A204.1 (cell line): ENCODE measurements around the gene EGFR.

Experiments used
- FAIRE-seq: peaks from 2 replicates; lab custom pipeline; 2012; peaks lifted over from hg19 to GRCh38; lab: Jason Lieb, UNC

Gene EGFR

GRCh38 chr7:55172881-55173609, 154.2 kb downstream of the EGFR start:
- no peak for FAIRE-seq

DNA sequence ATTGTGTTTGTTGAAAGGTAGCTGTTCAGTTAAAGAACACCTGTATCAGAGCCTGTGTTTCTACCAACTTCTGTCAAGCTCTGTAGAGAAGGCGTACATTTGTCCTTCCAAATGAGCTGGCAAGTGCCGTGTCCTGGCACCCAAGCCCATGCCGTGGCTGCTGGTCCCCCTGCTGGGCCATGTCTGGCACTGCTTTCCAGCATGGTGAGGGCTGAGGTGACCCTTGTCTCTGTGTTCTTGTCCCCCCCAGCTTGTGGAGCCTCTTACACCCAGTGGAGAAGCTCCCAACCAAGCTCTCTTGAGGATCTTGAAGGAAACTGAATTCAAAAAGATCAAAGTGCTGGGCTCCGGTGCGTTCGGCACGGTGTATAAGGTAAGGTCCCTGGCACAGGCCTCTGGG, 154.9 kb downstream of the EGFR start:
- FAIRE-seq = no peak

GRCh38 chr7:55174456-55174855, 155.6 kb downstream of the EGFR start:
- no peak for FAIRE-seq

DNA sequence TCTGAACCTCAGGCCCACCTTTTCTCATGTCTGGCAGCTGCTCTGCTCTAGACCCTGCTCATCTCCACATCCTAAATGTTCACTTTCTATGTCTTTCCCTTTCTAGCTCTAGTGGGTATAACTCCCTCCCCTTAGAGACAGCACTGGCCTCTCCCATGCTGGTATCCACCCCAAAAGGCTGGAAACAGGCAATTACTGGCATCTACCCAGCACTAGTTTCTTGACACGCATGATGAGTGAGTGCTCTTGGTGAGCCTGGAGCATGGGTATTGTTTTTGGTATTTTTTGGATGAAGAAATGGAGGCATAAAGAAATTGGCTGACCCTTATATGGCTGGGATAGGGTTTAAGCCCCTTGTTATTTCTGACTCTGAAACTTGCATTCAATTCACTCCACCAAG, 156.0 kb downstream of the EGFR start:
- no peak for FAIRE-seq

DNA sequence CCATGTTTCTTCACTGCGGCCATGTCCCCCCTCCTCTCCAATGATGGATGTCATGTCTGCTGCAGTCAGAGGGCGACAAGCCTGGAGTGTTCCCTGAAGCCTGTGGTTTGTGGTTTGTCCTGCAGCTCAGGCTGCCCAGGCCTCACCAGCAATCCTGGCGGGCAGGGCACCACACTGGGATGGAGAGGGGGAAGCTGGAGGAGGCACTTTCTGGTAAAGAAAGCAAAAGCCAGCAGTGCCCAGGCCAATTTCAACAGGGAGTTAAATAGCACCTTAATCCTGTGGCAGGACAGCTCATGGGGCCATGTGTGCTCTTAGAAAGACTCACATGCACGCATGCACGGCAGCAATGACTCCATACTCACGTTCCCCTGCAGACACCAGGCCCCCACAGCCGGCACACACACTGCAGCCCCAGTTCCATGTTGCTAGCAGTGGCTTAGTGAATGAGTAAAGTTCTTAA, 158.3 kb downstream of the EGFR start:
- no peak for FAIRE-seq

DNA sequence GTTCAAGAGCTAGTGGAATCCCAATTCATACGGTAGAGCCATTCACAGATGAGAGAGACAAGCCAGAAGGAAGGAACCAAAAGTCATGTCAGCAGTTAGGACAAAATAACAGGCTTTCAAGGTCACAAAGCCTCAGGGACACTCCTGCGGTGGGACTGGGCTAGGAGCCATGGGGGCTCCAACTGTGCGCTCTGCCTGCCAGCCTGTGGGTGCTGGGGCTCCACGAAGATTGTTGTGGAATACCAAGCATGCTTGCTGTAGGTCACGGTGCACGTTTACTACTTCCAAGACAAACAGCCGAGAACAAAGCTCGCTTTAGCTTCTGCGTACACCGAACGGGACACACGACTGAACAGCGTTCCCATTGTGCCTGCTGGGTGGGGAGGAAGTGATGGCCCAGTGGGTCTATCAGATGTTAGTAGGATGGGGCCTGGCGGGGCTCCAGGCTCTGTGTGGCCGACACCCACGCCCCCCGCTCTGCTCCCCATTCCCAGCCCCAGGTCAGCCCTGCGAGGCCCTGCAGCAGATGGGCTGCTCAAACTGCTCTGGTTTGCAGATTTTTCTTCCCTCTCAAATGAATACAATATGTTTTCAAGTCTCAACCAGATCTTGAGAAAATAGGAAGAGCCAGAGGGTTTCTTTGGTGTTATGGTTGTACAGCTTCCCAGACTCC, 158.9 kb downstream of the EGFR start:
- FAIRE-seq = no peak

DNA sequence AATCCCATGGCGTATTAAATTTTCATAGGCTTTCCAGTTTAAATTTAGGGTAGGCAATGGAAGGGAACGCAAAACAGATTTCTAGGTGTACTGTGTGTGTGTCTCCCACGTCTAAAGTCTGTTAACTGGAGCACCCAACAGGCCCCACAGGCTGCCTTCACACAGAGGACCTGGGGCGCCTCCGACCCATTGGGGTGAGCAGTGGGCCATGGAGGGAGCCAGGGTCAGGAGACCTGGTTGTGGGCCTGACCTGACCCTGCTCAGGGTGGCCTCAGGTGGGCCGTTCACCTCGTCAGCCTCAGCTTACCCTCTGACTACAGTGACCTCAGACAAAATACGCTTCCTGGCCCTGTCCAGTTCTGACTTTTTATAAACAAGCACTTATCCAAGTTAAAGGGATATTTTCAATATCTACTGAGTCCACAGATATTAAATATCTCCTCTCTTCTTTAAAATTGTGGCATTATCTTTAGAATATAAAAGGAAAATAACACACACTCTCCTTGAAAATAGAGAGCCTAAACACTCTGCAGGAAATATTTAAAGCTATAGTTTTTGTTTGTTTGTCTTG, 159.6 kb downstream of the EGFR start:
- no peak for FAIRE-seq

- no peak for FAIRE-seq
These were observed 160.3 kb downstream of the EGFR start for GRCh38 chr7:55178863-55179773.

GRCh38 chr7:55179931-55180682, 161.3 kb downstream of the EGFR start:
- FAIRE-seq = no peak

GRCh38 chr7:55180963-55181542, 162.2 kb downstream of the EGFR start:
- no peak for FAIRE-seq

- FAIRE-seq = no peak
These were observed 162.9 kb downstream of the EGFR start for GRCh38 chr7:55181762-55182161.

GRCh38 chr7:55183897-55184296, 165.1 kb downstream of the EGFR start:
- FAIRE-seq = no peak

GRCh38 chr7:55185321-55185802, 166.5 kb downstream of the EGFR start:
- FAIRE-seq = no peak

GRCh38 chr7:55185941-55186609, 167.3 kb downstream of the EGFR start:
- FAIRE-seq = no peak

DNA sequence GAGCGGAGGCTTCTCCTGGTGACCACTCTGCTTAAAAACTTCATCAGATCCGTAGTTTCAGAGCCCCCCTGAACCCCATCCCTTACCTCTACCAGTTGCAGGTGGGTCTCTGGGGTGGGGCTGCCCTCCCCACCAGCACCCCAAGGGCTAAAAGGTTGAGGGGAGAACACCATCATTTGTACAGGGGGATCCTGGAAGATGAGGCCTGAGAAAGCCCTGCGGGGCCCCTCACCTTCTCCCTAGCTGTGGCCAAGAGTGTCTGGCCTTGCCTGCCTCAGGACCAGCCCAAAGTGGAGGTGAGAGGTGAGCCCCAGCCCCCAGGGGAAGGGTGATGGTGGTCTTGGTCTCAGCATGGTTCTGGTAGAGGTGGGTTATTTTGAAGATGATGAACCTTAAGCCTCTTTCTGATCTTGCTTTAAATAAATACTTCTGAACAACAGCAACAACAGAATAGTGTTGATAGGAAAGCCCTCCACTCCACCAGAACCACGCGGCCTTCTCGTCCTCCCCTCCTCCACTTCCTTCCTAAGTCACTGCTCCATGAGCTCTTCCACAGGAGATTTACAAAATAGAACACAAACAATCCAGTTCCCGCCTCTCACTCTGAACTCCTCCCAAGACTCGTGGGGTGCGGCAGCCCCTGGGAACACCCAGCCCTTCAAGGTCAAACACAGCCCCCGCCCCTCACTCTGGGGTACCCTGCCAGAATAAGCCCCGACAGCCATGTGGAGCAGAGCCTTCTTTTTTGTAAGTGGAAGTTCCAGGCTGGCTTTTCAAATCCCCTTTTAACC, 169.1 kb downstream of the EGFR start:
- FAIRE-seq = no peak

GRCh38 chr7:55188590-55189138, 169.8 kb downstream of the EGFR start:
- no peak for FAIRE-seq

DNA sequence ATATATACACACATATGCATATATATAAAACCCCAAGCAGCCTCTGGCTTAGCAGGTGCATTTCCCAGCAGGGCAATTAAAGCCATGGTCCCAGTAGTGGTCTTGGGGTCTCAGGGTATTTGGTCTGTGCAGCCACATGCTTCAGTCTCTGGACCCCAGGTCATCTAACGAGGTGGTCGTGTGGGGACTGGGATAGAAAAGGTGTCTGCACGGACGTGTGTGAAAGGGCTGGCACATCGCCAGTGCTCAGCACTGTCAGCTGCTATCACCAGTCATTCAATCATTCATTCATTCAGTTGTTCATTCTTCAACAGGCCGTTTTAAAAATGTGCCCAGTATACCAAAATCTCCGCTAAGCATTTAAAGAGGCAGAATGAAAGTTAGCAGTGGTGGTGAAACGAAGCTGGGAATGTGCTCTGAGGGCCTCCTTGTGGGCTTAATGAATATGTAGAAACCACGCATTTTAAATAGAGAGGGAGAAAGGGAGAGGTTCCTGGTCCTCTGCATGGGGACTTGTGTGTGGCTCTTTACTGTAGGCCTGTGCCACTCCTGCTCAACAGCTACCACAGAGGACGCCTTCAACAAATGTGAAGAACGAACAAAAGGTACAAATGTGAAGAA, 170.4 kb downstream of the EGFR start:
- FAIRE-seq = no peak

DNA sequence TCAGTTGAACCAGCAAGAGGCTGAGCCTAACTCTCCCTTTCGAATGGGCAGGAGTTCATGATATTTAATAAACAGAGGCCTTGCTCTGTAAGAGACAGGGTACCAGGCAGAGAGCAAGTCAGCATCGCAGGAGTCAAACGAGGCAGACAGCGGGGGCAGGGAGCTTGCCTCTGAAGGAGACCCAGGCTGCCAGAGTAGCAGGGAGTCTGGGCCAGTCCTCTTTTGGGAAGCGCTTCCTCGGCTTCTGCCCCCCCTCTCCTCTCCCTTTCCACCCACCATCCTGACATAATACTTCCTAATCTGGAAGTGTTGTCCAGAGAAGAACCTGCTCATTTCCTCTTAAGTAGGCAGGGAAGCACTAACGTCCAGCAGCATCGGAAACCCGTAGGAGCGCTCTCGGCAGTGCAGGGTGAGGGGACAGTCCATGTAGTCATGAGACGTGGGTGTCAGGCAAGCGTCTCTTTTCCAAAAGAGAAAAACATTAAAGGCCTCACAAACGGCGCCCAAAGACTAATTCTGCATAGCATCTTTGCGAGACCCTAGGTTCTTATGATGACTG, 171.1 kb downstream of the EGFR start:
- no peak for FAIRE-seq
